ENCODE data around the gene SNX19. TPM values are rescaled to one million over a fixed set of nuclear protein-coding genes. Genes with fewer than 3 reads are reported as not detected.

The SNX19 gene
- total and polyA plus RNA-seq, 5 donors, result 17.3 to 59.5 (median 44.9) TPM

- intact Hi-C loops (cut with DNase I), result no loop called here
- H3K27ac ChIP-seq (ENCODE audit: low read length), result no peak overlapping the region
- no peak for DNase-seq
- H3K27me3 ChIP-seq (ENCODE audit: control insufficient read depth, insufficient read depth), result no peaks in the 10 kb centered on the region
- H3K9me3 ChIP-seq (ENCODE audit: control insufficient read depth, low read length), result no peaks in the 10 kb centered on the region
- WGBS, result 87% methylated on average over 8 of the region's 8 CpGs
- ATAC-seq, result no peak
- H3K4me3 ChIP-seq (ENCODE audit: low read length), result no peak overlapping the region
- no peaks in the 10 kb centered on the region for H3K4me1 ChIP-seq (ENCODE audit: control insufficient read depth, insufficient read depth, low read length)
These were observed 68.8 kb downstream of the SNX19 start for GRCh38 chr11:130847517-130847916.

GRCh38 chr11:130846606-130847005 lies 69.7 kb downstream of the SNX19 start:
- no peak overlapping the region for H3K4me3 ChIP-seq (ENCODE audit: low read length)
- ATAC-seq (no peak), DNase-seq (no peak)
- H3K4me1 ChIP-seq (ENCODE audit: control insufficient read depth, insufficient read depth, low read length), result no peaks in the 10 kb centered on the region
- H3K9me3 ChIP-seq (ENCODE audit: control insufficient read depth, low read length), result no peaks in the 10 kb centered on the region
- 58% methylated on average over 2 of the region's 2 CpGs for WGBS
- H3K27ac ChIP-seq (ENCODE audit: low read length), result no peak overlapping the region
- intact Hi-C loops (cut with DNase I), result no loop called here
- H3K27me3 ChIP-seq (ENCODE audit: control insufficient read depth, insufficient read depth), result no peaks in the 10 kb centered on the region

- H3K9me3 ChIP-seq (ENCODE audit: control insufficient read depth, low read length), result no peaks in the 10 kb centered on the region
These were observed 74.3 kb downstream of the SNX19 start for GRCh38 chr11:130842001-130842400.

GRCh38 chr11:130840679-130841078 lies 75.6 kb downstream of the SNX19 start:
- ATAC-seq (no peak), DNase-seq (no peak)
- no peak overlapping the region for H3K4me3 ChIP-seq (ENCODE audit: low read length)
- peaks cover 1% of the 10 kb centered on the region for H3K4me1 ChIP-seq (ENCODE audit: control insufficient read depth, insufficient read depth, low read length)
- 69% methylated on average over 3 of the region's 3 CpGs for WGBS
- intact Hi-C loops (cut with DNase I), result no loop called here
- H3K9me3 ChIP-seq (ENCODE audit: control insufficient read depth, low read length), result no peaks in the 10 kb centered on the region
- no peaks in the 10 kb centered on the region for H3K27me3 ChIP-seq (ENCODE audit: control insufficient read depth, insufficient read depth)
- H3K27ac ChIP-seq (ENCODE audit: low read length), result no peak overlapping the region

More at GRCh38 chr11:130842001-130842400, 74.3 kb downstream of the SNX19 start:
- 99% methylated on average over 1 of the region's 1 CpG for WGBS
- H3K4me3 ChIP-seq (ENCODE audit: low read length), result no peak overlapping the region
- peaks cover 1% of the 10 kb centered on the region for H3K4me1 ChIP-seq (ENCODE audit: control insufficient read depth, insufficient read depth, low read length)
- H3K27ac ChIP-seq (ENCODE audit: low read length), result no peak overlapping the region
- ATAC-seq (no peak), DNase-seq (no peak)
- no peaks in the 10 kb centered on the region for H3K27me3 ChIP-seq (ENCODE audit: control insufficient read depth, insufficient read depth)
- intact Hi-C loops (cut with DNase I), result no loop called here

- H3K27ac ChIP-seq (ENCODE audit: low read length), result no peak overlapping the region
- H3K4me1 ChIP-seq (ENCODE audit: control insufficient read depth, insufficient read depth, low read length), result peaks cover 1% of the 10 kb centered on the region
- H3K9me3 ChIP-seq (ENCODE audit: control insufficient read depth, low read length), result no peaks in the 10 kb centered on the region
- H3K27me3 ChIP-seq (ENCODE audit: control insufficient read depth, insufficient read depth), result no peaks in the 10 kb centered on the region
- no peak for DNase-seq
- WGBS, result 25% methylated on average over 3 of the region's 3 CpGs
- H3K4me3 ChIP-seq (ENCODE audit: low read length), result no peak overlapping the region
- peak; percentile 54 to 88 for ATAC-seq
- intact Hi-C loops (cut with DNase I), result no loop called here
These were observed 76.2 kb downstream of the SNX19 start for GRCh38 chr11:130839981-130840666.

- H3K27ac ChIP-seq (ENCODE audit: low read length), result no peak overlapping the region
- no peaks in the 10 kb centered on the region for H3K9me3 ChIP-seq (ENCODE audit: control insufficient read depth, low read length)
- ATAC-seq, result no peak
These were observed 79.1 kb downstream of the SNX19 start for GRCh38 chr11:130837194-130837593.

GRCh38 chr11:130834886-130835285 lies 81.4 kb downstream of the SNX19 start:
- H3K9me3 ChIP-seq (ENCODE audit: control insufficient read depth, low read length), result no peaks in the 10 kb centered on the region
- intact Hi-C loops (cut with DNase I), result no loop called here
- ATAC-seq, result no peak

More at GRCh38 chr11:130837194-130837593, 79.1 kb downstream of the SNX19 start:
- Histone ChIP-seq H3K27me3 (ENCODE audit: control insufficient read depth, insufficient read depth) (no peaks in the 10 kb centered on the region), H3K4me3 (ENCODE audit: low read length) (peak overlapping the region; percentile 10), H3K4me1 (ENCODE audit: control insufficient read depth, insufficient read depth, low read length) (peaks cover 1% of the 10 kb centered on the region)
- intact Hi-C loops (cut with DNase I), result no loop called here
- DNase-seq, result no peak

GRCh38 chr11:130832566-130833425 lies 83.5 kb downstream of the SNX19 start:
- Histone ChIP-seq H3K4me3 (ENCODE audit: low read length) (no peak overlapping the region), H3K27ac (ENCODE audit: low read length) (no peak overlapping the region), H3K9me3 (ENCODE audit: control insufficient read depth, low read length) (no peaks in the 10 kb centered on the region), H3K4me1 (ENCODE audit: control insufficient read depth, insufficient read depth, low read length) (peaks cover 11% of the 10 kb centered on the region), H3K27me3 (ENCODE audit: control insufficient read depth, insufficient read depth) (no peaks in the 10 kb centered on the region)
- 92% methylated on average over 9 of the region's 9 CpGs for WGBS
- ATAC-seq (no peak), DNase-seq (no peak)
- intact Hi-C loops (cut with DNase I), result no loop called here

More at GRCh38 chr11:130834886-130835285, 81.4 kb downstream of the SNX19 start:
- H3K27me3 ChIP-seq (ENCODE audit: control insufficient read depth, insufficient read depth), result no peaks in the 10 kb centered on the region
- H3K27ac ChIP-seq (ENCODE audit: low read length), result no peak overlapping the region
- DNase-seq, result no peak
- no peak overlapping the region for H3K4me3 ChIP-seq (ENCODE audit: low read length)
- peaks cover 9% of the 10 kb centered on the region for H3K4me1 ChIP-seq (ENCODE audit: control insufficient read depth, insufficient read depth, low read length)

- Histone ChIP-seq H3K27me3 (ENCODE audit: control insufficient read depth, insufficient read depth) (no peaks in the 10 kb centered on the region), H3K4me3 (ENCODE audit: low read length) (no peak overlapping the region), H3K9me3 (ENCODE audit: control insufficient read depth, low read length) (no peaks in the 10 kb centered on the region), H3K27ac (ENCODE audit: low read length) (no peak overlapping the region), H3K4me1 (ENCODE audit: control insufficient read depth, insufficient read depth, low read length) (peaks cover 11% of the 10 kb centered on the region)
- 78% methylated on average over 9 of the region's 9 CpGs for whole genome bisulfite sequencing
- DNase-seq (no peak), ATAC-seq (no peak)
- intact Hi-C loops (cut with DNase I), result no loop called here
These were observed 84.3 kb downstream of the SNX19 start for GRCh38 chr11:130831976-130832375.

- Histone ChIP-seq H3K27ac (ENCODE audit: low read length) (no peak overlapping the region), H3K9me3 (ENCODE audit: control insufficient read depth, low read length) (no peaks in the 10 kb centered on the region), H3K27me3 (ENCODE audit: control insufficient read depth, insufficient read depth) (no peaks in the 10 kb centered on the region), H3K4me1 (ENCODE audit: control insufficient read depth, insufficient read depth, low read length) (peaks cover 11% of the 10 kb centered on the region), H3K4me3 (ENCODE audit: low read length) (no peak overlapping the region)
- WGBS, result 62% methylated on average over 7 of the region's 7 CpGs
- intact Hi-C loops (cut with DNase I), result no loop called here
- DNase-seq, result peak in 1 of 3 donors; percentile 52
- ATAC-seq, result no peak
These were observed 84.8 kb downstream of the SNX19 start for GRCh38 chr11:130831506-130831905.

- peak in 2 of 3 donors; percentile 51 to 58 for DNase-seq
- no peaks in the 10 kb centered on the region for H3K9me3 ChIP-seq (ENCODE audit: control insufficient read depth, low read length)
- peak in 1 of 2 donors; percentile 24 for ATAC-seq
- intact Hi-C loops (cut with DNase I), result no loop called here
- H3K4me3 ChIP-seq (ENCODE audit: low read length), result no peak overlapping the region
- H3K27me3 ChIP-seq (ENCODE audit: control insufficient read depth, insufficient read depth), result no peaks in the 10 kb centered on the region
- 37% methylated on average over 6 of the region's 6 CpGs for WGBS
- peaks cover 11% of the 10 kb centered on the region for H3K4me1 ChIP-seq (ENCODE audit: control insufficient read depth, insufficient read depth, low read length)
- no peak overlapping the region for H3K27ac ChIP-seq (ENCODE audit: low read length)
These were observed 85.7 kb downstream of the SNX19 start for GRCh38 chr11:130830566-130830965.
